ENCODE results near the gene ZC3H11A.

ZC3H11A gene

DNA sequence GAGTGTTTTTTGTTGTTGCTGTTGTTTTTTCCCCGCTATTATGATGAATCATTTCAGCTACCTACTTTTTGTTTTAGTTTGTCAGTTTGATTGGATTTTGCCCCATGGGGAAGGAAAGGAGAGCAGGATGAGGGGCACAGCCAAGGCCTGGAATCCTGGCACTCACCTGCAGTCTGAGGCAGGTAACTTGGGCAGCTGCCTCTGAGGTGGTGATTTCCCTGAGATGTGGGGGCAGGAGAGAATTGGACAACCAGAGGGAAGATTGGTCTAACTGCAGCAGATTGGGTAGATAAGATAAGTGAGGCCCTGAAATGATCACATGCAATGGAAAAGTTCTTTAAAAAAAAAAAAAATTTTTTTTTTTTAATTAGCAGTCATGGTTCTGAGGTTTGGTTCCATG is 31.9 kb upstream of the ZC3H11A start:
- 0 out of 2 replicates have a peak, but pooled peaks cover 2% of the 10 kb centered on the region for H3K36me3 ChIP-seq (ENCODE audit: low read length)
- no peak overlapping the region for H3K4me2 ChIP-seq (ENCODE audit: low read depth, low read length, poor library complexity, severe bottlenecking)
- H3K27me3 ChIP-seq (ENCODE audit: low read length), result no peaks in the 10 kb centered on the region
- H2AFZ ChIP-seq (ENCODE audit: low read depth, low read length, severe bottlenecking), result no peak overlapping the region
- H3K9me3 ChIP-seq (ENCODE audit: insufficient read depth, low read length), result no peaks in the 10 kb centered on the region
- H4K20me1 ChIP-seq (ENCODE audit: low read depth, low read length), result no peaks in the 10 kb centered on the region
- H3K27ac ChIP-seq (ENCODE audit: low read depth, low read length), result no peak overlapping the region
- H3F3A ChIP-seq (ENCODE audit: insufficient read depth), result peaks cover 3% of the 10 kb centered on the region; the same call in 1 of the 2 replicates
- no peak overlapping the region for H3K4me3 ChIP-seq (ENCODE audit: insufficient read depth, low read length, poor library complexity, severe bottlenecking)
- H3K9ac ChIP-seq (ENCODE audit: low read length), result no peak overlapping the region
- H3K9me2 ChIP-seq (replicated peaks; ENCODE audit: insufficient read depth, low read length), result no peaks in the 10 kb centered on the region
- no peak for TF ChIP-seq EZH2phosphoT487 (conservative IDR thresholded peaks at IDR 0.05; ENCODE audit: low read length)
- peaks cover 14% of the 10 kb centered on the region; the same call in 1 of the 2 replicates for H3K79me2 ChIP-seq (ENCODE audit: insufficient read depth, low read length)

DNA sequence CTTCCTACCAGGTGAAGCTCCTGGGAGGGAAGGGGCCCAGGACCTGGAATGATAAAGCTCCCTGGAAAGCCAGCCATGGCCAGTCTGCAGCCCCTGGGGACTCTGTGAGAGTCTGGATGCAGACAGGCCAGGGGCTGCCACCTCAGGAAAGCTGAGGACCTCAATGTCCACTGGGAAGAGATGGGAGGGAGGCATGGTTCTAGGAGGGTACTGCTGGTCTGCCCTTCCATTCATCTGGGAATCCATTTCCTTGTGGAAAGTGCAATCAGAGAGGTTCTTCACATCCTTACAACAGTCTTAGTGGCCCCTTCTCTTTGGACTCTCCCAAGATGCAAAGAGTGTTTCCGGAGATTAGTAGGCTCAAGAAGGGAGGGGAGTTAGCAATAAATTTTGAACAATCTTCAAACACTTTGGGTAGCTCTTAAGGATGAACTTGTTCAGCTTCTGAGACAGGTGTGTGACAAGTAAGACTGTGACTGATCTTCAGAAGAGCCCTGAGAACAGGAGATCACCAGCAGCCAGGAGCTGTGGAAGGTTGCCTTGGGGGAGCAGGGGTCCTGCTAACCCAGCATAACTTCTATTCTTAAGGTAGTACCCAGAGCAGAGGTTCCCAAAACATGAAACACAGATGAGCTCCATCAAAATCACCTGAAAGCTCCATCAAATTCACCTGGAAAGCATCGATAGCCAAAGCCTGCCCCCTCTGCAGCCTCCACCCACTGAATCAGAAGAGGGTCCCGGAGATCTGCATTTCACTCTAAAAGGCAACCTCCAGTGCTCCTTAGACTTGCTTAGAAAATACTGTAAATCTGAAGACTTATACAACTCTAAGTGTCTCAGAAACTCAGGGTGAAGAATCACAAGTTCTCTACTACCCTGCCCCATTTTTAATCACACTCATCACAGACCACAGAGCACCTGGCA is 31.1 kb upstream of the ZC3H11A start:
- H2AFZ ChIP-seq (ENCODE audit: low read depth, low read length, severe bottlenecking), result peak overlapping the region; percentile 66
- peak overlapping the region; percentile 66 for H3K9ac ChIP-seq (ENCODE audit: low read length)
- peak overlapping the region; percentile 81 for H3K4me2 ChIP-seq (ENCODE audit: low read depth, low read length, poor library complexity, severe bottlenecking)

DNA sequence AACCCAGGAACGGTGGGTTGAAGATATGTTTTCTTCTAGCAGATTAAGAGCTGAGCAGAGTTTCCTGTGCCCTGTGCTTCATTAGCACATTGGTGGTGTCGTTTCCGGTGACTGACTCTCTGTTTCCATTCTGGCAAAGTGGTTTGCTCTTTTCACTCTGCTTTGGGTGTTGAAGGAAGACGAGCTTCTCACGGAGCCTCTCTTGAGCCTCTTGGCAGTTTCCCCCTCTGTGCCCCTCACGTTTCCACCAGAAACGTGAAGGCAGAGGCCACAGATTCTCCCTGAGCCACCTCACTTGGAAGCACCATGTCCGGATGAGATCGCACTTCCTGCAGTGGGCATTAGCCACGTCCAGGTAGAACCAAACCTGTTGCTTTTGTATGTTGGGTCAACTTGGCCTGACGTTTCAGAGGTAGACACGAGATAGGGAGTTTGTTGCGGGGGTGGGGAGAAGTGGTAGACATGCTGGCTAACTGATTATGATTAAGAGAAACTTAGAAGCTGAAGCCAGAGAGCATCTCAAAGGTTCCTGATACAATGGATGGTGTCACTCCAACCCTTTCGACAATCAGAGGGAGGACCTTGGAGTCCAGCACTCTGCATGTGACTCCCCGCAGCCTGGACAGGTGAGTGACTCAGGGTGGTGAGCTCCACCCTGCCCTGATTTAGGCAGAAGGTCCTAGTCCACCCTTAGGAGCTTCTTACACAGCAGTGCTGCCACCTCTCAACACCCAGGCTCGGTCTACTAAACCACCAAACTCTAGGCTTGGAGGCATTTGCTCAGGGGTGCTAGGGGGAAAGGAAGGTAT is 30.2 kb upstream of the ZC3H11A start, which contains the start of gene LAX1:
Gene LAX1 (plus strand): TSS at position 155 of the 809 bp plus-strand sequence. CDS start 383 bp downstream, at position 538.
- Histone ChIP-seq H3K27ac (ENCODE audit: low read depth, low read length) (peak within 1 kb of the TSS; percentile 87), H3K9me3 (ENCODE audit: insufficient read depth, low read length) (no peaks in the 10 kb centered on the region), H2AFZ (ENCODE audit: low read depth, low read length, severe bottlenecking) (peak within 1 kb of the TSS; percentile 66), H3F3A (ENCODE audit: insufficient read depth) (peaks cover 1% of the 10 kb centered on the region; the same call in 1 of the 2 replicates), H3K9me2 (replicated peaks; ENCODE audit: insufficient read depth, low read length) (no peaks in the 10 kb centered on the region), H3K4me3 (ENCODE audit: insufficient read depth, low read length, poor library complexity, severe bottlenecking) (peak within 1 kb of the TSS; percentile 57), H3K9ac (ENCODE audit: low read length) (peak within 1 kb of the TSS; percentile 66), H3K27me3 (ENCODE audit: low read length) (no peaks in the 10 kb centered on the region), H3K79me2 (ENCODE audit: insufficient read depth, low read length) (peaks cover 14% of the 10 kb centered on the region; the same call in 1 of the 2 replicates), H3K4me2 (ENCODE audit: low read depth, low read length, poor library complexity, severe bottlenecking) (peak within 1 kb of the TSS; percentile 81), H4K20me1 (ENCODE audit: low read depth, low read length) (no peaks in the 10 kb centered on the region), H3K36me3 (ENCODE audit: low read length) (0 out of 2 replicates have a peak, but pooled peaks cover 3% of the 10 kb centered on the region)
- TF ChIP-seq, protein P1, sequence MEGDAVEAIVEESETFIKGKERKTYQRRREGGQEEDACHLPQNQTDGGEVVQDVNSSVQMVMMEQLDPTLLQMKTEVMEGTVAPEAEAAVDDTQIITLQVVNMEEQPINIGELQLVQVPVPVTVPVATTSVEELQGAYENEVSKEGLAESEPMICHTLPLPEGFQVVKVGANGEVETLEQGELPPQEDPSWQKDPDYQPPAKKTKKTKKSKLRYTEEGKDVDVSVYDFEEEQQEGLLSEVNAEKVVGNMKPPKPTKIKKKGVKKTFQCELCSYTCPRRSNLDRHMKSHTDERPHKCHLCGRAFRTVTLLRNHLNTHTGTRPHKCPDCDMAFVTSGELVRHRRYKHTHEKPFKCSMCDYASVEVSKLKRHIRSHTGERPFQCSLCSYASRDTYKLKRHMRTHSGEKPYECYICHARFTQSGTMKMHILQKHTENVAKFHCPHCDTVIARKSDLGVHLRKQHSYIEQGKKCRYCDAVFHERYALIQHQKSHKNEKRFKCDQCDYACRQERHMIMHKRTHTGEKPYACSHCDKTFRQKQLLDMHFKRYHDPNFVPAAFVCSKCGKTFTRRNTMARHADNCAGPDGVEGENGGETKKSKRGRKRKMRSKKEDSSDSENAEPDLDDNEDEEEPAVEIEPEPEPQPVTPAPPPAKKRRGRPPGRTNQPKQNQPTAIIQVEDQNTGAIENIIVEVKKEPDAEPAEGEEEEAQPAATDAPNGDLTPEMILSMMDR (IDR thresholded peaks at IDR 0.05; ENCODE audit: insufficient read depth, low read length, poor library complexity, severe bottlenecking), result no peak
- TF ChIP-seq EZH2phosphoT487 (conservative IDR thresholded peaks at IDR 0.05; ENCODE audit: low read length), result no peak

More for the DNA sequence above, 31.1 kb upstream of the ZC3H11A start:
- H3F3A ChIP-seq (ENCODE audit: insufficient read depth), result peaks cover 3% of the 10 kb centered on the region; the same call in 1 of the 2 replicates
- 0 out of 2 replicates have a peak, but pooled peaks cover 3% of the 10 kb centered on the region for H3K36me3 ChIP-seq (ENCODE audit: low read length)
- H3K9me2 ChIP-seq (replicated peaks; ENCODE audit: insufficient read depth, low read length), result no peaks in the 10 kb centered on the region
- peaks cover 14% of the 10 kb centered on the region; the same call in 1 of the 2 replicates for H3K79me2 ChIP-seq (ENCODE audit: insufficient read depth, low read length)
- H3K27me3 ChIP-seq (ENCODE audit: low read length), result no peaks in the 10 kb centered on the region
- peak overlapping the region; percentile 87 for H3K27ac ChIP-seq (ENCODE audit: low read depth, low read length)
- H3K9me3 ChIP-seq (ENCODE audit: insufficient read depth, low read length), result no peaks in the 10 kb centered on the region
- H4K20me1 ChIP-seq (ENCODE audit: low read depth, low read length), result no peaks in the 10 kb centered on the region
- TF ChIP-seq, protein P1 (IDR thresholded peaks at IDR 0.05; ENCODE audit: insufficient read depth, low read length, poor library complexity, severe bottlenecking), result no peak
- no peak for TF ChIP-seq EZH2phosphoT487 (conservative IDR thresholded peaks at IDR 0.05; ENCODE audit: low read length)
- peak overlapping the region; percentile 57 for H3K4me3 ChIP-seq (ENCODE audit: insufficient read depth, low read length, poor library complexity, severe bottlenecking)
